Testis (tissue), 3 donors: ENCODE data around the gene A3GALT2. TPM values are rescaled to one million over a fixed set of nuclear protein-coding genes. Genes with fewer than 3 reads are reported as not detected.

Experiments used
- DNase-seq: peaks from one replicate; pipeline ENCODE4 v3.0.0-alpha.2; 2019
- H3K27ac ChIP-seq, 2 donors: fragments of 200-600 bp; sonication (generic); one replicate each; pipeline ENCODE4 v1.5.1; 2019
- H3K27me3 ChIP-seq: fragments of 200-600 bp; sonication (generic); one replicate; pipeline ENCODE4 v1.5.1; 2019
- H3K36me3 ChIP-seq: fragments of 200-600 bp; sonication (generic); one replicate; pipeline ENCODE4 v1.5.1; 2017; ENCODE audit warnings: low read depth; ENCODE audit errors: missing control alignments
- H3K4me1 ChIP-seq: fragments of 200-600 bp; sonication (generic); one replicate; pipeline ENCODE4 v1.5.1; 2019
- H3K4me3 ChIP-seq, 2 donors: fragments of 200-600 bp; sonication (generic); one replicate each; pipeline ENCODE4 v1.5.1; 2017 to 2019
- H3K9me3 ChIP-seq: fragments of 200-600 bp; sonication (generic); one replicate; pipeline ENCODE4 v1.5.1; 2017
- CTCF ChIP-seq, 3 experiments: fragments of 450-650 bp in 2 of 3; fragments of 200-600 bp in 1 of 3; sonication (generic) in 1 of 3; IDR thresholded peaks; one replicate each; pipeline ENCODE4 v1.5.1; 2016 to 2019; ENCODE audit warnings: antibody characterized with exemption in 3 of 3, mild to moderate bottlenecking in 2 of 3, moderate library complexity in 1 of 3
- POLR2A ChIP-seq: fragments of 450-650 bp; IDR thresholded peaks from one replicate; pipeline ENCODE4 v1.6.1; 2017; ENCODE audit warnings: antibody characterized with exemption, mild to moderate bottlenecking, moderate library complexity
- WGBS, 2 donors: methylation state at CpG; one replicate each; pipeline ENCODE4 v1.1.5; 2018; 5-methylcytosine and 5-hydroxymethylcytosine counted together
- intact Hi-C: fragments of 100-400 bp; cut with DNase I; formaldehyde crosslinking; loops from one replicate; pipeline ENCODE4 v1.15.1; 2023; ENCODE audit warnings: low total_unique reads
- polyA plus RNA-seq: library from polyadenylated mRNA; stranded (reverse); fragments of 350-450 nt; fragmentation: Illumina TruSeq; extraction: RNeasy Lipid Tissue Mini Kit (QIAGEN cat#74804); gene quantifications from one replicate; pipeline ENCODE4 v1.2.3, GENCODE V29; 2014; ENCODE audit warnings: low read depth, low replicate concordance; ENCODE audit not compliant: insufficient read depth
- total RNA-seq, 2 donors: library from RNA; depleted of rRNA; stranded (reverse); fragments of >200 nt; gene quantifications; one replicate each; pipeline ENCODE4 v1.2.3, GENCODE V29; 2016

A3GALT2 gene
- total and polyA plus RNA-seq, 3 donors from 2014 or later: 0.87 to 1.7 TPM; not detected in 1

- H3K27me3 ChIP-seq: no peaks in the 10 kb centered on the region
- H3K36me3 ChIP-seq: no peaks in the 10 kb centered on the region
- peaks cover 52% of the 10 kb centered on the region for H3K4me1 ChIP-seq
- intact Hi-C loops: no loop called here
- no peak for DNase-seq
- 68 to 79% methylated on average over 5 of the region's 5 CpGs for WGBS, 2 donors
- no peaks in the 10 kb centered on the region for H3K9me3 ChIP-seq
- no peak overlapping the region for H3K4me3 ChIP-seq
- TF ChIP-seq POLR2A: no peak
- no peak for TF ChIP-seq CTCF (IDR thresholded peaks at IDR 0.05)
- H3K27ac ChIP-seq: no peak overlapping the region
Observed at GRCh38 chr1:33260439-33260838, 60.5 kb downstream of the A3GALT2 start.

GRCh38 chr1:33259879-33260278 is 61.0 kb downstream of the A3GALT2 start:
- no peaks in the 10 kb centered on the region for H3K9me3 ChIP-seq
- H3K4me3 ChIP-seq: no peak overlapping the region
- intact Hi-C loops: no loop called here
- no peak overlapping the region for H3K27ac ChIP-seq
- no peaks in the 10 kb centered on the region for H3K27me3 ChIP-seq
- WGBS, 2 donors: 75 to 82% methylated on average over 3 of the region's 3 CpGs
- TF ChIP-seq POLR2A: no peak
- no peak for TF ChIP-seq CTCF (IDR thresholded peaks at IDR 0.05)
- no peaks in the 10 kb centered on the region for H3K36me3 ChIP-seq
- no peak for DNase-seq
- peaks cover 57% of the 10 kb centered on the region for H3K4me1 ChIP-seq

GRCh38 chr1:33258788-33259274 is 62.1 kb downstream of the A3GALT2 start:
- H3K27ac ChIP-seq: no peak overlapping the region
- intact Hi-C loops: no loop called here
- peaks cover 50% of the 10 kb centered on the region for H3K4me1 ChIP-seq
- H3K27me3 ChIP-seq: no peaks in the 10 kb centered on the region
- H3K36me3 ChIP-seq: no peaks in the 10 kb centered on the region
- no peaks in the 10 kb centered on the region for H3K9me3 ChIP-seq
- no peak overlapping the region for H3K4me3 ChIP-seq
- DNase-seq: no peak
- 78 to 86% methylated on average over 2 of the region's 2 CpGs for WGBS, 2 donors
- no peak for TF ChIP-seq POLR2A
- no peak for TF ChIP-seq CTCF (IDR thresholded peaks at IDR 0.05)

- TF ChIP-seq POLR2A (no peak), CTCF (IDR thresholded peaks at IDR 0.05) (no peak)
- Histone ChIP-seq H3K36me3 (no peaks in the 10 kb centered on the region), H3K27ac (peak overlapping the region; percentile 64 to 81), H3K4me1 (peaks cover 46% of the 10 kb centered on the region), H3K4me3 (peak overlapping the region; percentile 57 to 74), H3K9me3 (no peaks in the 10 kb centered on the region), H3K27me3 (no peaks in the 10 kb centered on the region)
- intact Hi-C loops: no loop called here
- WGBS, 2 donors: 14 to 24% methylated on average over 13 to 18 of the region's 19 CpGs
- no peak for DNase-seq
Observed at GRCh38 chr1:33257772-33258712, 62.9 kb downstream of the A3GALT2 start.
